Subcutaneous adipose tissue (tissue), 4 donors: ENCODE measurements around the gene PLA2G2C. TPM values are rescaled to one million over a fixed set of nuclear protein-coding genes. Genes with fewer than 3 reads are reported as not detected.

Source experiments
- CTCF ChIP-seq: fragments of 450-650 bp; IDR thresholded peaks from one replicate; pipeline ENCODE4 v1.5.1; 2016; ENCODE audit warnings: low read depth, mild to moderate bottlenecking, control low read depth, antibody characterized with exemption, moderate library complexity
- total RNA-seq, 4 donors: library from RNA; depleted of rRNA; stranded (reverse); fragments of >200 nt; gene quantifications; one replicate each; pipeline ENCODE4 v1.1.0, GENCODE V29; 2016

Gene PLA2G2C
- total RNA-seq, 4 donors from 2014 or later, result not detected

DNA sequence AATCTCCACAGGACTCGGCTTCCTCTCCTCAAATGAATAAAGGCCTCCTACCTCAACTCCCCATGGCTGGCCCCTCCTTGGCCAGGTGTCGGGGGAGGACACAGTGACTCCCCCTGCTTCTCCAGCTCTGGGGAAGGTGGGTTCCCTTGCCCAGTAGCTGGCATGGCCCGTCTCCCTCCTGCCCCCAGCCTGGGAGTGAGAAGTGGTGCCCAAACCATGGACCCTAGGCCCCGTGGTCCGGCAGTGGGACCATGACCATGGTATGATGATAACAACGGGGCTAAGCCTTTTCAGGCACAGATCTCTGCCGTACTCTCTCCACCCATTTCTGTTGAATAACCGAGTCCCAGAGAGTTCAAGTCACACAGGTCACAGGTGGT lies 36.0 kb downstream of the PLA2G2C start:
- no peak for TF ChIP-seq CTCF

DNA sequence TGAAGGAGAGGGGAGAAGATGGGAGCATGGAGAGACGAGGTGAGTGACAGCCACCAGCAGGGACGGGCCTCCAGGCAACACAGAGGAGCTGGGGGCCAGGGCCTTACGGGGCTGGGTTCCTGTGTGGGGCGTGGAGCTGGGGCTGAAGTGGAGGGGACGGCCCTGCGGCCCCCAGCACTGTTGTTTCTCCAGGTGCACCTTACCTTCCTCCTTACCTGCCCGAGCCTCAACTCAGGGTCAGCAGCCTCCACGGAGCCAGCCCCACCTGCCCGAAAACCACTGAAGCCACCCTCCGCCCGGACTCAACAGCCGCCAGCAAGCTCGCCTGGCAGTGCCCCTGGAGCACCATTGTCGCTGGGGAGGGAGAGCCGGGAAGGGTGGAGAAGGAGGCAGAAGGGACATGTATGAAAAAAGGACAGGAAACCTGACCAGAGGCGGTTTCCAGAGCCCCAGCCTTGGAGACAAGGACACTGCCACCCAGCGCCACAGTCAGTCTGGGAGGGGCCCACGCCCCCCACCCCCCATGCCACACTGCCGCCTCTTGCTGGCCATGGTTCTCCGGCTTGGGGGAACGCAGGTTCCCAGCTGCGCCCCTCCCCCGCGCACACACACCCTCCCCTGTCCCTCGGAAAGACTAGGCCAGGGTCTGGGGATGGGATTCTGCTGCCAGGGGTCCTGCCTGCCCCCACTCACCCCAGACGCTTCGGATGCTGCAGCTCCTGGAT lies 36.6 kb downstream of the PLA2G2C start:
- no peak for TF ChIP-seq CTCF

- no peak for TF ChIP-seq CTCF
These were observed 37.5 kb downstream of the PLA2G2C start for GRCh38 chr1:20148571-20149500.

GRCh38 chr1:20147846-20148570 lies 38.3 kb downstream of the PLA2G2C start:
- TF ChIP-seq CTCF, result no peak

- TF ChIP-seq CTCF, result no peak
These were observed 42.4 kb downstream of the PLA2G2C start for GRCh38 chr1:20143734-20144565.

- no peak for TF ChIP-seq CTCF
These were observed 43.0 kb downstream of the PLA2G2C start for GRCh38 chr1:20143318-20143717.
